Upper lobe of left lung (tissue), 6 donors: Measurements from ENCODE around the gene FOXP2. TPM values are rescaled to one million over a fixed set of nuclear protein-coding genes. Genes with fewer than 3 reads are reported as not detected.
"Not testable (repeated sequence)": the region's sequence is repeated elsewhere in the genome, so short reads cannot be mapped to it uniquely, and the experiment has no call there.

Experiments
- ATAC-seq, 2 donors: fragments of 200-7000 bp; cut with Tn5 transposase; one replicate each; pipeline ENCODE4 v1.9.1; 2022; ENCODE audit warnings: mild to moderate bottlenecking in 2 of 2, moderate library complexity in 2 of 2; ENCODE audit not compliant: low FRiP score in 2 of 2
- DNase-seq, 2 donors: peaks; one replicate each; pipeline ENCODE4 v3.0.0-alpha.2; 2019 to 2020
- H3K27ac ChIP-seq, 4 donors: fragments of 200-600 bp; sonication (generic); one replicate each; pipeline ENCODE4 v1.5.1; 2016 to 2019
- H3K27me3 ChIP-seq, 4 donors: fragments of 200-600 bp; sonication (generic); one replicate each; pipeline ENCODE4 v1.5.1; 2017 to 2019
- H3K36me3 ChIP-seq, 4 donors: fragments of 200-600 bp; sonication (generic); one replicate each; pipeline ENCODE4 v1.5.1; 2016 to 2019
- H3K4me1 ChIP-seq, 4 donors: fragments of 200-600 bp; sonication (generic); one replicate each; pipeline ENCODE4 v1.5.1; 2018 to 2019
- H3K4me3 ChIP-seq, 4 donors: fragments of 200-600 bp; sonication (generic); one replicate each; pipeline ENCODE4 v1.5.1; 2017 to 2019; ENCODE audit warnings: mild to moderate bottlenecking in 2 of 4, moderate library complexity in 1 of 4
- H3K9me3 ChIP-seq, 4 donors: fragments of 200-600 bp; sonication (generic); one replicate each; pipeline ENCODE4 v1.5.1; 2018 to 2019
- CTCF ChIP-seq, 6 experiments: fragments of 450-650 bp in 4 of 6; fragments of 200-600 bp in 2 of 6; sonication (generic) in 2 of 6; IDR thresholded peaks; one replicate each; pipeline ENCODE4 v1.5.1; 2016 to 2019; ENCODE audit warnings: antibody characterized with exemption in 6 of 6
- EP300 ChIP-seq, 4 donors: sonication (generic); formaldehyde crosslinking; IDR thresholded peaks; one replicate each; pipeline ENCODE4 v1.5.1; 2017; ENCODE audit warnings: antibody characterized with exemption in 4 of 4, control low read depth in 2 of 4
- POLR2A ChIP-seq, 4 donors: fragments of 450-650 bp; IDR thresholded peaks; one replicate each; pipeline ENCODE4 v1.5.1; 2016 to 2017; ENCODE audit warnings: antibody characterized with exemption in 4 of 4, mild to moderate bottlenecking in 2 of 4
- POLR2AphosphoS5 ChIP-seq, 2 donors: sonication (generic); formaldehyde crosslinking; IDR thresholded peaks; one replicate each; pipeline ENCODE4 v1.5.1; 2017; ENCODE audit warnings: antibody characterized with exemption in 2 of 2
- whole genome bisulfite sequencing, 2 donors: methylation state at CpG; one replicate each; pipeline ENCODE4 v1.1.5; 2017 to 2018; 5-methylcytosine and 5-hydroxymethylcytosine counted together
- total RNA-seq, 6 donors: library from RNA; depleted of rRNA in 4 of 6; stranded (reverse); fragments of >200 nt in 4 of 6; gene quantifications; one replicate each; pipeline versions ENCODE4 v1.1.0 to v1.2.1, GENCODE V29; 2016 to 2021
- donor health status: DM: no; HTN: no; CAD: no; lungs with moderate emphysema.
- donor health status: DM: no; HTN: yes; CAD: no; lungs with severe emphysema.

The FOXP2 gene
- total RNA-seq, 6 donors from 2014 or later = 3.4 to 24.1 (median 7.3) TPM

- Histone ChIP-seq H3K36me3 (no peaks in the 10 kb centered on the region), H3K27ac (no peak overlapping the region), H3K9me3 (no peaks in the 10 kb centered on the region), H3K27me3 (no peaks in the 10 kb centered on the region), H3K4me3 (no peak overlapping the region), H3K4me1 (no peaks in the 10 kb centered on the region)
- no peak for DNase-seq
- TF ChIP-seq CTCF (IDR thresholded peaks at IDR 0.05) = no peak
- no peak for TF ChIP-seq EP300 (IDR thresholded peaks at IDR 0.05)
- TF ChIP-seq POLR2A (IDR thresholded peaks at IDR 0.05) = no peak
- TF ChIP-seq POLR2AphosphoS5 (IDR thresholded peaks at IDR 0.05) = no peak
- WGBS, 2 donors = 90 to 91% methylated on average over 1 of the region's 1 CpG
- no peak for ATAC-seq
Observed at GRCh38 chr7:114428211-114428610, 13.6 kb downstream of the FOXP2 start.

- H3K4me3 ChIP-seq = no peak overlapping the region
- 94 to 98% methylated on average over 5 of the region's 5 CpGs for WGBS, 2 donors
- no peaks in the 10 kb centered on the region for H3K27me3 ChIP-seq
- no peak for ATAC-seq
- no peaks in the 10 kb centered on the region for H3K36me3 ChIP-seq
- TF ChIP-seq POLR2AphosphoS5 (IDR thresholded peaks at IDR 0.05) (no peak), EP300 (IDR thresholded peaks at IDR 0.05) (no peak)
- no peak overlapping the region for H3K27ac ChIP-seq
- no peaks in the 10 kb centered on the region for H3K9me3 ChIP-seq
- H3K4me1 ChIP-seq = no peaks in the 10 kb centered on the region
- no peak for DNase-seq
Observed at GRCh38 chr7:114431189-114431588, 16.6 kb downstream of the FOXP2 start.

- Histone ChIP-seq H3K4me3 (no peak overlapping the region), H3K36me3 (no peaks in the 10 kb centered on the region), H3K27ac (no peak overlapping the region), H3K27me3 (no peaks in the 10 kb centered on the region), H3K4me1 (no peaks in the 10 kb centered on the region), H3K9me3 (no peaks in the 10 kb centered on the region)
- TF ChIP-seq EP300 (IDR thresholded peaks at IDR 0.05) (no peak), POLR2A (IDR thresholded peaks at IDR 0.05) (no peak), POLR2AphosphoS5 (IDR thresholded peaks at IDR 0.05) (no peak), CTCF (IDR thresholded peaks at IDR 0.05) (no peak)
- no peak for ATAC-seq
- no peak for DNase-seq
Observed at GRCh38 chr7:114432061-114432460, 17.4 kb downstream of the FOXP2 start.

GRCh38 chr7:114432703-114433102, 18.1 kb downstream of the FOXP2 start:
- TF ChIP-seq EP300 (IDR thresholded peaks at IDR 0.05) (no peak), CTCF (IDR thresholded peaks at IDR 0.05) (no peak), POLR2AphosphoS5 (IDR thresholded peaks at IDR 0.05) (no peak)
- ATAC-seq (no peak), DNase-seq (no peak)
- Histone ChIP-seq H3K4me1 (no peaks in the 10 kb centered on the region), H3K9me3 (no peaks in the 10 kb centered on the region), H3K4me3 (no peak overlapping the region), H3K36me3 (no peaks in the 10 kb centered on the region), H3K27me3 (no peaks in the 10 kb centered on the region), H3K27ac (no peak overlapping the region)
- 81 to 92% methylated on average over 3 of the region's 3 CpGs for WGBS, 2 donors

- ATAC-seq = no peak
- Histone ChIP-seq H3K9me3 (no peaks in the 10 kb centered on the region), H3K4me1 (no peaks in the 10 kb centered on the region), H3K27me3 (no peaks in the 10 kb centered on the region), H3K27ac (no peak overlapping the region), H3K36me3 (no peaks in the 10 kb centered on the region), H3K4me3 (no peak overlapping the region)
- 89 to 93% methylated on average over 5 of the region's 5 CpGs for WGBS, 2 donors
- no peak for TF ChIP-seq POLR2A (IDR thresholded peaks at IDR 0.05)
- TF ChIP-seq CTCF (IDR thresholded peaks at IDR 0.05) = no peak
- TF ChIP-seq POLR2AphosphoS5 (IDR thresholded peaks at IDR 0.05) = no peak
- TF ChIP-seq EP300 (IDR thresholded peaks at IDR 0.05) = no peak
- no peak for DNase-seq
Observed at GRCh38 chr7:114439581-114439980, 25.0 kb downstream of the FOXP2 start.

- WGBS, 2 donors = 88 to 93% methylated on average over 4 of the region's 4 CpGs
- not testable (repeated sequence) for H3K27me3 ChIP-seq, H3K9me3 ChIP-seq, H3K4me1 ChIP-seq, H3K36me3 ChIP-seq, H3K27ac ChIP-seq, H3K4me3 ChIP-seq, ATAC-seq, DNase-seq
Observed at GRCh38 chr7:114440927-114441326, 26.3 kb downstream of the FOXP2 start.
